Measurements from ENCODE around the gene TMCO4.
"Not testable (repeated sequence)": the region's sequence is repeated elsewhere in the genome, so short reads cannot be mapped to it uniquely, and the experiment has no call there.

- TF ChIP-seq CTCF (conservative IDR thresholded peaks at IDR 0.05 in 1 of 2, IDR thresholded peaks at IDR 0.05 in 1 of 2; ENCODE audit: low read depth in 1 of 2, low read length in 2 of 2); EZH2 (IDR thresholded peaks at IDR 0.05; ENCODE audit: low read length, missing control alignments): not testable (repeated sequence)
Measured at GRCh38 chr1:19790061-19790975, 9.4 kb downstream of the TMCO4 start.

Measured in fibroblast of lung (primary cell).